Erythroblast (primary cell): ENCODE results near the gene NOS1AP.
"Not testable (repeated sequence)": the region's sequence is repeated elsewhere in the genome, so short reads cannot be mapped to it uniquely, and the experiment has no call there.

Experiments
- DNase-seq, 2 experiments: peaks; one replicate each; lab custom pipeline; 2025; lab: John Stamatoyannopoulos, UW
- GATA1 ChIP-seq: IDR thresholded peaks from 2 replicates; pipeline ENCODE4 v1.6.1; 2011; ENCODE audit warnings: low read depth, mild to moderate bottlenecking, control low read depth, low read length, moderate library complexity
- POLR2A ChIP-seq: IDR thresholded peaks from 2 replicates; pipeline ENCODE4 v1.6.1; 2011; ENCODE audit warnings: mild to moderate bottlenecking, low read length

NOS1AP gene

GRCh38 chr1:162397943-162398560, 328.6 kb downstream of the NOS1AP start:
- DNase-seq = no peak
- no peak for TF ChIP-seq POLR2A
- no peak for TF ChIP-seq GATA1

GRCh38 chr1:162398999-162399580, 329.6 kb downstream of the NOS1AP start:
- TF ChIP-seq GATA1 = no peak
- TF ChIP-seq POLR2A = no peak
- no peak for DNase-seq

GRCh38 chr1:162400790-162401355, 331.4 kb downstream of the NOS1AP start:
- no peak for DNase-seq

GRCh38 chr1:162404550-162405160, 335.2 kb downstream of the NOS1AP start:
- TF ChIP-seq GATA1 = no peak
- TF ChIP-seq POLR2A = no peak
- DNase-seq = no peak

More at GRCh38 chr1:162400790-162401355, 331.4 kb downstream of the NOS1AP start:
- TF ChIP-seq POLR2A (no peak), GATA1 (no peak)

- no peak for TF ChIP-seq POLR2A
- no peak for TF ChIP-seq GATA1
- DNase-seq = no peak
Observed at GRCh38 chr1:162405800-162406199, 336.3 kb downstream of the NOS1AP start.

- TF ChIP-seq POLR2A = no peak
- no peak for TF ChIP-seq GATA1
- DNase-seq = no peak
Observed at GRCh38 chr1:162406811-162407210, 337.3 kb downstream of the NOS1AP start.

GRCh38 chr1:162407539-162407938, 338.0 kb downstream of the NOS1AP start:
- DNase-seq = no peak
- TF ChIP-seq POLR2A (no peak), GATA1 (no peak)

GRCh38 chr1:162412002-162412401, 342.5 kb downstream of the NOS1AP start, which contains the start of gene SH2D1B:
Gene SH2D1B (minus strand): TSS chr1:162412136. CDS start chr1:162412016, 120 bp downstream.
- DNase-seq = no peak
- TF ChIP-seq GATA1 = no peak
- TF ChIP-seq POLR2A = no peak

GRCh38 chr1:162416215-162416614, 346.7 kb downstream of the NOS1AP start:
- no peak for DNase-seq
- TF ChIP-seq GATA1 (no peak), POLR2A (no peak)

GRCh38 chr1:162416909-162417308, 347.4 kb downstream of the NOS1AP start:
- TF ChIP-seq GATA1 (no peak), POLR2A (no peak)
- no peak for DNase-seq

GRCh38 chr1:162417650-162418049, 348.2 kb downstream of the NOS1AP start:
- no peak for DNase-seq
- no peak for TF ChIP-seq POLR2A
- TF ChIP-seq GATA1 = no peak

GRCh38 chr1:162418584-162418983, 349.1 kb downstream of the NOS1AP start:
- not testable (repeated sequence) for DNase-seq

- DNase-seq = not testable (repeated sequence)
Observed at GRCh38 chr1:162419450-162419931, 350.0 kb downstream of the NOS1AP start.
